ENCODE results near the gene PDE10A. TPM values are rescaled to one million over a fixed set of nuclear protein-coding genes. Genes with fewer than 3 reads are reported as not detected.

The PDE10A gene
- total and polyA plus RNA-seq, 2 of the 4 experiments (the other 2 are of a cell fraction) = 3.4 to 12.4 TPM

DNA sequence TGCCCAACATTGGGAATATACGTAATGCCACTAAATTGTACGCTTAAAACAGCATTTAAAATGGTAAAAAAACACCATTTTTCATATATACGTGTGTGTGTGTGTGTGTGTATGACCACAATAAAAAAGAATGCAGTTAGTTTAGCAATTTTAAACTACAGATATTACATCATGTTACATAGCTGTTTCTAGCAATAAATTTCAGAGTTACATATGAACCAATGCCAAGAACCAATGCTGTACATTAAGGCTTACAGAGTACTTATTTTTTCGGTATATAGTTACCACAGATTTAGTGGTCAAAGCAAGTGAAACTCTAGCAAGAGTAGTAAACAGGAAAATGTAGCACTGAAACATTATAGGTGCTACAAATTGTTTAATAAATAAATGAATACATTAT, 119.3 kb downstream of the PDE10A start:
- Histone ChIP-seq H2BK5ac (ENCODE audit: low read depth, low read length, poor library complexity, severe bottlenecking) (no peak overlapping the region), H3K56ac (ENCODE audit: extremely low read depth, insufficient read depth, low read length) (no peak overlapping the region), H3K9ac (ENCODE audit: low read depth, low read length) (no peak overlapping the region), H3K18ac (ENCODE audit: low read depth, low read length) (no peak overlapping the region), H3K79me1 (ENCODE audit: low read depth in 1 of 2, low read length in 2 of 2) (peaks cover 3 to 14% of the 10 kb centered on the region in 2 experiments; a peak in 1 of 4 replicates), H4K8ac (ENCODE audit: low read depth in 2 of 2, low read length in 2 of 2) (no peak overlapping the region; a peak in 1 of 4 replicates), H2AK5ac (ENCODE audit: low read depth, low read length) (no peak overlapping the region), H3K4me2 (ENCODE audit: low read depth, low read length) (no peak overlapping the region), H2BK120ac (ENCODE audit: low read depth, low read length) (no peak overlapping the region), H4K5ac (ENCODE audit: low read depth, low read length) (no peak overlapping the region), H4K20me1 (ENCODE audit: insufficient read depth, low read length) (no peaks in the 10 kb centered on the region), H2AFZ (replicated peaks; ENCODE audit: low read length, poor library complexity) (no peak overlapping the region), H2BK15ac (ENCODE audit: low read depth, low read length) (no peak overlapping the region), H3K27ac (ENCODE audit: insufficient read depth, low read length) (no peak overlapping the region), H4K91ac (ENCODE audit: insufficient read depth, low read depth, low read length) (no peak overlapping the region), H3K9me1 (ENCODE audit: insufficient read depth, low read length) (no peaks in the 10 kb centered on the region), H3K23ac (ENCODE audit: low read depth, low read length) (no peak overlapping the region), H3K36me3 (ENCODE audit: control insufficient read depth, insufficient read depth, low read length) (no peaks in the 10 kb centered on the region), H3K14ac (replicated peaks; ENCODE audit: low read depth, low read length) (no peak overlapping the region), H3K27me3 (ENCODE audit: control insufficient read depth, insufficient read depth, low read length) (no peaks in the 10 kb centered on the region), H3K4me3 (ENCODE audit: insufficient read depth, low read depth, low read length) (no peak overlapping the region), H2AK9ac (replicated peaks; ENCODE audit: low read depth, low read length, poor library complexity) (no peak overlapping the region), H3K4me1 (ENCODE audit: control insufficient read depth, insufficient read depth, low read length) (peaks cover 2% of the 10 kb centered on the region; the same call in 1 of the 2 replicates), H3K4ac (ENCODE audit: low read depth, low read length) (no peak overlapping the region), H3K9me3 (ENCODE audit: control insufficient read depth, insufficient read depth, low read length) (no peaks in the 10 kb centered on the region), H2BK20ac (ENCODE audit: low read depth, low read length) (no peak overlapping the region)
- no TSS peak for BruUV-seq (replicated peaks)
- TF ChIP-seq NFE2L2 (IDR thresholded peaks at IDR 0.05; ENCODE audit: low read depth, low read length) = no peak
- TF ChIP-seq, protein P1, sequence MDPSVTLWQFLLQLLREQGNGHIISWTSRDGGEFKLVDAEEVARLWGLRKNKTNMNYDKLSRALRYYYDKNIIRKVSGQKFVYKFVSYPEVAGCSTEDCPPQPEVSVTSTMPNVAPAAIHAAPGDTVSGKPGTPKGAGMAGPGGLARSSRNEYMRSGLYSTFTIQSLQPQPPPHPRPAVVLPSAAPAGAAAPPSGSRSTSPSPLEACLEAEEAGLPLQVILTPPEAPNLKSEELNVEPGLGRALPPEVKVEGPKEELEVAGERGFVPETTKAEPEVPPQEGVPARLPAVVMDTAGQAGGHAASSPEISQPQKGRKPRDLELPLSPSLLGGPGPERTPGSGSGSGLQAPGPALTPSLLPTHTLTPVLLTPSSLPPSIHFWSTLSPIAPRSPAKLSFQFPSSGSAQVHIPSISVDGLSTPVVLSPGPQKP (IDR thresholded peaks at IDR 0.05; ENCODE audit: borderline replicate concordance, low read depth, low read length) = no peak
- TF ChIP-seq MAZ (IDR thresholded peaks at IDR 0.05; ENCODE audit: borderline replicate concordance, low read depth, low read length) = no peak
- TF ChIP-seq POLR2A (IDR thresholded peaks at IDR 0.05; ENCODE audit: low read depth, low read length) = no peak
- WGBS, 2 experiments (ENCODE audit: extremely low coverage in 2 of 2, insufficient read length in 1 of 2) = no CpG with 5 or more reads among the region's 4 CpGs
- ChIA-PET CTCF (no interaction called here), POLR2A (ENCODE audit: unreplicated experiment) (no interaction called here)
- DNase-seq (peak; percentile 31), ATAC-seq (ENCODE audit: low read depth) (no peak)
- in situ Hi-C loops (cut with MboI; ENCODE audit: low sequenced_read_pairs) = no loop called here
- dilution Hi-C loops (cut with HindIII; ENCODE audit: low sequenced_read_pairs, unreplicated experiment) = no loop called here
- intact Hi-C loops (cut with micrococcal nuclease) = no loop called here
